IPS-NIHi7 (cell line): ENCODE measurements around the gene FAM193B.
"Not testable (repeated sequence)": the region's sequence is repeated elsewhere in the genome, so short reads cannot be mapped to it uniquely, and the experiment has no call there.

Experiments
- DNase-seq: peaks from one replicate; pipeline ENCODE4 v3.0.0; 2012; ENCODE audit warnings: mixed read lengths; ENCODE audit errors: extremely low spot score

Gene FAM193B

GRCh38 chr5:177486256-177486655 is 68.1 kb downstream of the FAM193B start:
- no peak for DNase-seq

DNA sequence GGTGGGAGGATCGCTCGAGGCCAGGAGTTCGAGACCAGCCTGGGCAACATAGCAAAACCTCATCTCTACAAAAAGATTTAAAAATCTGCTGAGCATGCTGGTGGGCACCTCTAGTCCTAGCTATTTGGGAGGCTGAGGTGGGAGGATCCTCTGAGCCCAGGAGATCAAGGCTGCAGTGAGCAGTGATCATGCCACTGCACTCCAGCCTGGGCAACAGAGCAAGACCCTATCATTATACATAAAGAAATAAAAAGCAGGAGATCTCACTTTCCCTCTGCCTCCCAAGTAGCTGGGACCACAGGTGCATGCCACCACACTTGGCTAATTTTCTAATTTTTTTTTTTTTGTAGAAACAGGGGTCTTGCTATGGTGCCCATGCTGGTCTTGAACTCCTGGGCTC is 68.6 kb downstream of the FAM193B start:
- DNase-seq = not testable (repeated sequence)

- DNase-seq = no peak
These were observed 69.3 kb downstream of the FAM193B start for GRCh38 chr5:177484902-177485549.

- DNase-seq = no peak
These were observed 70.1 kb downstream of the FAM193B start for GRCh38 chr5:177483994-177484901.

GRCh38 chr5:177483042-177483441 is 71.3 kb downstream of the FAM193B start:
- DNase-seq = no peak

GRCh38 chr5:177482359-177482795 is 72.0 kb downstream of the FAM193B start:
- DNase-seq = no peak

- DNase-seq = no peak
These were observed 74.6 kb downstream of the FAM193B start for GRCh38 chr5:177479774-177480173.

GRCh38 chr5:177478711-177479646 is 75.4 kb downstream of the FAM193B start:
- DNase-seq = no peak

- DNase-seq = no peak
These were observed 76.5 kb downstream of the FAM193B start for GRCh38 chr5:177477701-177478477.

DNA sequence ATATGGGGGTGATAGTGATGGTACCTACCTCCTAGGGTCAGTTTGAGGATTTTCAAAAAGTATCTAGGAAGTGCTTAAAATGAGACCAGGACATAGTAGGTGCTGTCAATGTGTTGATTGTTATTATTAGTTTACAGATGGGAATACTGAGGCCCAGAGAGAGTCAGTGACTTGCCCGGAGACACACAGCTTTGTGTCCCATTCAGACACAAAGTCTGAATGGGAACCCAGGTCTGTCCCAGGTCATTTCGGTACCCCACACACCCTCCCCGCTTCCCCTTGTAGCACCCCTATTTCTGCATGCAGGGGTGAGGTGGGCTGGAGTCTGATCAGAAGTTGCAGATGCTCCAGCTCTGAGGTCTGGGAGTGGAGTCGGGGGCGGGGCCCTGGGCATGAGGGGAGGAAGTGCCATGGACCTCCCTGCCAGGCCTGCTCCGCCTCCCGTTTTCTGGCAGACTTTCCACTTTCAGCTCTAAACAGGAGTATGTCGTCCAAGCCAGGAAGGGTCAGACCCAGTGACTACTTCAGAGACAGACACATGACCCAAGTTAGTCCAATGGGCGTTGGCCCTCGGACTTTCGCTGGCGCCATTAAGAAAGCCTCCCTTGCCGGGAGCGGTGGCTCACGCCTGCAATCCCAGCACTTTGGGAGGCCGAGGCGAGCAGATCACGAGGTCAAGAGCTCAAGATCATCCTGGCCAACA is 77.7 kb downstream of the FAM193B start:
- DNase-seq = no peak

DNA sequence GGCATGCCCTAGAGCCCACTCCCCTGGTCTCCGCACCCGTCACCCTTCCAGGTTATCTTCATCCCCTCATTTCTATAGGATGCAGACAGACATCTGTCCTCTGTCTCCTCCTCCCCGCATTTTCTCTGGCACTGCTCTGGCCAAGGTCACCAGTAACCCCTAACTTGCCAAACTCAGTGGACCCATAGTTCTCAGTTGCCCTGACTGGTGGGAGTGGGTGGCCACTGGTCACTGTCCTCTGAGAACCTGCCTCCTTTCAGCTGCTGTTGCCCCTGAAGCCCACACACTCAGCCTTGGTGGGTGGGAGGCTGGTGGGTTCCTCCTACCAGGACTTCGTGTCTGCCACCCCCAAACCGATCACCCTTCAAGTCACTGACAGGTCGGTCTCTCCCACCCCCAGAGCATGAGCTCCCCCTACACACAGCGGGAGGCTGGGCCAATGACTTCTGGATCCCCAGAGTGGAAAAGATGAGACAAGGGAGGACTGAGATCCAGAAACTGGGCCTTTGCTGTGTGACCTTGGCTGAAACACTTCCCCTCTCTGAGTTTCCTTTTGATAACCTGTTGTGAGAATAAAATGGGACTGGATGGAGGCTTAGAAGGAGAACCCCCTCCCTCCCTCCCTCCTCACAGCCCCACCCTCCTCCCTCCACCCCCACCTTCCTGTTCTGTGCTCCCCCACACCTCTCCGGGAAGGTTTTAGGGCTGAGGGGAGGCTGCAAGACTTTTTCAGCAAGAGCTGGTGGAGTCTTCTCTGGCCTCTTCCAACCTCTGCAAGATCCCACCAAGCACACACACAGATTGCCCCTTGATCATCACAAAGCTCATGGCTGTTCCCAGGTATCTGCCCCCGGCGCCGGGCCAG is 78.6 kb downstream of the FAM193B start:
- DNase-seq = no peak

GRCh38 chr5:177474846-177475562 is 79.4 kb downstream of the FAM193B start:
- no peak for DNase-seq

DNA sequence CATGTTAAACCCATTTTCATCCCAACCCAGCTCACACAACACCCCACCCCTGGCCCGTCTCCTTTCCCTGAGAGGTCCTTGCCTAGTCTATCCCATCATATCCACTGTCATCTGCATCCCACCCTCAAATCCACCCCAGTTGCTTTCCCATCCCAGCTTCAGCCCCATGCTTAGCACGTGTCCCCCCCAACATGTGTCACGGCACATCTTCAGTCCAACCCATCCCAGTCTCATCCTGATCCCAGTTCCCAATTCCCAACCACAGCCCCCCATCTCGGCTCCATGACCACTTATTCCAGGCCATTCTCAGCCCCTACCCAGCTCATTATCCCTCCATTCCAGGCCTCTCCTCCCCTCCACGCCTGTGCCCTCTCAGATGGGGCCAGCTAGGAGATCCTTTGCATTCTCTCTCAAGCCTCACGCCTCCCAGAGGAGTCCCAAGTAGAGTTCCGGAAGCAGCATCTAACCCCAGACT is 80.3 kb downstream of the FAM193B start:
- DNase-seq = no peak

DNA sequence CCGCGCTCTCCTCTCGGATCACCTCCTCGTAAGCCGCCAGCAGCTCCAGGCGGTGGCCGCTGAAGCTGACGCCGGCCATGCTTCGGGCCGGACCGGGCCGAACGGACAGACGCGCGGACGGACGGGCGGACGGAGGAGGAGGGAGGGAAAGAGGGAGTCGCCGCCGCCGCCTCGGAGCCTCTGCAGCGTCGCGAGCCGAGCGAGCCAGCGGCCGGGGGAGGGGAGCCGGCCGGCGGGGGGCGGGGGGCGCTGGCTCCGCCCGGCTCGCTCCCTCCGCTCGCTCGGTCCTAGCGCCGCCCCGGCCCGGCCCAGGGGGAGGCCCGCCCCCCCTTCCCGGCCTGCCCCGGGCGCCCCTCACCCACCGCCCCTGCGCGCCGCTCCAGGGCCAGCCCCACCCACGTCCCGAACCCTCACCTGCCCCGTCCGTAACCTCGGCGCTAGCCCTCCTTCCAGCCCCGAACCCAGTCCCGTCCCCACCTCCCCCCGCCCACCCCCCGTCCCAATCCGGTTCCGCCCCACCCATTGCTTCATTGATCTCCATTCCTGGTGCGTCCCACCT is 80.8 kb downstream of the FAM193B start, which contains the start of gene DBN1:
DBN1 (minus strand) TSS at position 192 of the 559 bp plus-strand sequence; CDS start at position 79, 113 bp downstream.
- DNase-seq = peak; percentile 88

- peak; percentile 54 for DNase-seq
These were observed 81.6 kb downstream of the FAM193B start for GRCh38 chr5:177472460-177473442.

- DNase-seq = no peak
These were observed 82.6 kb downstream of the FAM193B start for GRCh38 chr5:177471610-177472356.
